Hepatocyte (in vitro differentiated cells): ENCODE data around the gene HERC4.

Experiments
- EZH2 ChIP-seq: fragments of 200-600 bp; sonication (generic); IDR thresholded peaks from 2 replicates; pipeline ENCODE4 v1.6.1; 2016; ENCODE audit warnings: antibody characterized with exemption, mild to moderate bottlenecking, borderline replicate concordance
- TF ChIP-seq, protein P1 (sequence below): fragments of 200-600 bp; sonication (generic); IDR thresholded peaks from 2 replicates; pipeline ENCODE4 v1.5.1; 2016; ENCODE audit warnings: antibody characterized with exemption, mild to moderate bottlenecking; ENCODE audit not compliant: poor library complexity

DNA sequence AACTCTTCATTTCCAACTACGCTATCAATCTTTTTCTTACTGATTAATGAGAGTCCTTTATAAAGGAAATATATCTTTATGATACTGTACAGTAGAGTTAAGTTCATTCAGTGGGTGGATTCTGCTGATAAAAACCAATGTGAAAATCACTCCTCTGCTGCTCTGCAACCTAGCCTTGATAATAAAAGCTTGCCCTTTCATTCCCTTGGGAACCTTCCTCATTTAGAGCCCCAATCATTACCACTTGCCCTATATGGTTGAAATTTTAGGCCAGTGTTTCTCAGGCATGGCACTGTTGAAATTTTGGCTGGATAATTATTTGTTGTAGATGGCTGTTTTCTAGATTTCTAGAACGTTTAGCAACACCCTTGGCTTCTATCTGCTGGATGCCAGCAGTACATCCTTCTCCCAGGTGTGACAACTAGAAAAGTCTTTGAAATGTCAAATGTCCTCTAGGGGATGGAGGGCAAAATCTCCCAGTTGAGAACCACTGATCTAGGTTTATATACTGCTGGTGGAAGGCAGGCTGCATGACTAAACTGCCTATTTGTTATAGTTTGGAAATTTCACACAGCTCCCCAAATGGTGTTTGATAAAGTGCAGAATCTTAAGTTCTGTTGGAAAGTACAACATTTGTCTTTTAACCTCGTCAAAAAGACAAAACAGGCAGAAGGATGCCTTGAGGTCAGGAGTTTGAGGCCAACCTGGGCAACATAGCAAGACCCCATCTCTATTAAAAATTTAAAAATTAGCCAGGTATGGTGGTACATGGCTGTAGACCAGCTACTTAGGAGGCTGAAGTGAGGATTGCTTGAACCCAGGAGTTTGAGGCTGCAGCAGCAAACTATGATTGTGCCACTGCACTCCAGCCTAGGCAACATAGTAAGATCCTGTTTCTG, 199.5 kb downstream of the HERC4 start:
- TF ChIP-seq, protein P1, sequence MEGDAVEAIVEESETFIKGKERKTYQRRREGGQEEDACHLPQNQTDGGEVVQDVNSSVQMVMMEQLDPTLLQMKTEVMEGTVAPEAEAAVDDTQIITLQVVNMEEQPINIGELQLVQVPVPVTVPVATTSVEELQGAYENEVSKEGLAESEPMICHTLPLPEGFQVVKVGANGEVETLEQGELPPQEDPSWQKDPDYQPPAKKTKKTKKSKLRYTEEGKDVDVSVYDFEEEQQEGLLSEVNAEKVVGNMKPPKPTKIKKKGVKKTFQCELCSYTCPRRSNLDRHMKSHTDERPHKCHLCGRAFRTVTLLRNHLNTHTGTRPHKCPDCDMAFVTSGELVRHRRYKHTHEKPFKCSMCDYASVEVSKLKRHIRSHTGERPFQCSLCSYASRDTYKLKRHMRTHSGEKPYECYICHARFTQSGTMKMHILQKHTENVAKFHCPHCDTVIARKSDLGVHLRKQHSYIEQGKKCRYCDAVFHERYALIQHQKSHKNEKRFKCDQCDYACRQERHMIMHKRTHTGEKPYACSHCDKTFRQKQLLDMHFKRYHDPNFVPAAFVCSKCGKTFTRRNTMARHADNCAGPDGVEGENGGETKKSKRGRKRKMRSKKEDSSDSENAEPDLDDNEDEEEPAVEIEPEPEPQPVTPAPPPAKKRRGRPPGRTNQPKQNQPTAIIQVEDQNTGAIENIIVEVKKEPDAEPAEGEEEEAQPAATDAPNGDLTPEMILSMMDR, result no peak
- TF ChIP-seq EZH2, result no peak
